ENCODE data around the gene FFAR2. TPM values are rescaled to one million over a fixed set of nuclear protein-coding genes. Genes with fewer than 3 reads are reported as not detected.
"Not testable (repeated sequence)": the region's sequence is repeated elsewhere in the genome, so short reads cannot be mapped to it uniquely, and the experiment has no call there.

FFAR2 gene
- under 1 TPM in 3 of 4 donors, not detected in 1; 0.29 to 0.64 (median 0.30) TPM for total RNA-seq

GRCh38 chr19:35447606-35448469 is at the start of gene FFAR2:
TSS of gene FFAR2 (plus strand) at chr19:35448257. CDS start at chr19:35449715, 1,458 bp downstream.
- Histone ChIP-seq H3K27me3 (peaks cover 13% of the 10 kb centered on the region), H3K36me3 (no peaks in the 10 kb centered on the region), H3K9me3 (no peaks in the 10 kb centered on the region), H3K4me3 (no peak within 1 kb of the TSS), H3K4me1 (peaks cover 22% of the 10 kb centered on the region), H3K27ac (no peak within 1 kb of the TSS)
- WGBS: 78% methylated on average over 12 of the region's 12 CpGs
- TF ChIP-seq POLR2A (IDR thresholded peaks at IDR 0.05): no peak
- TF ChIP-seq POLR2AphosphoS5 (IDR thresholded peaks at IDR 0.05): no peak
- no peak for TF ChIP-seq EP300 (IDR thresholded peaks at IDR 0.05)
- TF ChIP-seq, protein P1, sequence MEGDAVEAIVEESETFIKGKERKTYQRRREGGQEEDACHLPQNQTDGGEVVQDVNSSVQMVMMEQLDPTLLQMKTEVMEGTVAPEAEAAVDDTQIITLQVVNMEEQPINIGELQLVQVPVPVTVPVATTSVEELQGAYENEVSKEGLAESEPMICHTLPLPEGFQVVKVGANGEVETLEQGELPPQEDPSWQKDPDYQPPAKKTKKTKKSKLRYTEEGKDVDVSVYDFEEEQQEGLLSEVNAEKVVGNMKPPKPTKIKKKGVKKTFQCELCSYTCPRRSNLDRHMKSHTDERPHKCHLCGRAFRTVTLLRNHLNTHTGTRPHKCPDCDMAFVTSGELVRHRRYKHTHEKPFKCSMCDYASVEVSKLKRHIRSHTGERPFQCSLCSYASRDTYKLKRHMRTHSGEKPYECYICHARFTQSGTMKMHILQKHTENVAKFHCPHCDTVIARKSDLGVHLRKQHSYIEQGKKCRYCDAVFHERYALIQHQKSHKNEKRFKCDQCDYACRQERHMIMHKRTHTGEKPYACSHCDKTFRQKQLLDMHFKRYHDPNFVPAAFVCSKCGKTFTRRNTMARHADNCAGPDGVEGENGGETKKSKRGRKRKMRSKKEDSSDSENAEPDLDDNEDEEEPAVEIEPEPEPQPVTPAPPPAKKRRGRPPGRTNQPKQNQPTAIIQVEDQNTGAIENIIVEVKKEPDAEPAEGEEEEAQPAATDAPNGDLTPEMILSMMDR (IDR thresholded peaks at IDR 0.05): no peak
- DNase-seq (ENCODE audit: low spot score in 2 of 2): no peak

DNA sequence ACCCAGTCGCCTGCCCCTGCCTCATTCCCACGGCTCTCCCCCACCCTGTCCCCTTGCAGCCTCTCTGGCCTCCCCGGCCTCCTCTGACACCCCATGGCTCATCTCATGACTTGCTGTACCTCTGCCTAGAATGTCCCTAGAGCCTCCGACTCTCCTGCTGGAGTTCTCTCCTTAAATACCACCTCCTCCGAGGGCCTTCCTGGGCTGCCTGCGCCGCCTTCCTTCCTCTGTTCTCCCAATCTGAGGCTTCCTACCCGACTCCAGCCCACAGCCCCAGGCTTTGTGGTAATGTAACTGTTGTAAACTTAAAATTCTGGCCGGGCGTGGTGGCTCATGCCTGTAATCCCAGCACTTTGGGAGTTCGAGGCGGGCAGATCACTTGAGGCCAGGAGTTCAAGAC is 49.5 kb upstream of the FFAR2 start:
- TF ChIP-seq, protein P1 (IDR thresholded peaks at IDR 0.05): no peak
- TF ChIP-seq EP300 (IDR thresholded peaks at IDR 0.05) (no peak), POLR2A (IDR thresholded peaks at IDR 0.05) (no peak), POLR2AphosphoS5 (IDR thresholded peaks at IDR 0.05) (no peak)
- 86% methylated on average over 12 of the region's 12 CpGs for WGBS
- Histone ChIP-seq H3K27ac (no peak overlapping the region), H3K27me3 (no peaks in the 10 kb centered on the region), H3K9me3 (no peaks in the 10 kb centered on the region), H3K4me3 (no peak overlapping the region), H3K36me3 (no peaks in the 10 kb centered on the region), H3K4me1 (no peaks in the 10 kb centered on the region)
- peak in 1 of 2 donors; percentile 72 for DNase-seq (ENCODE audit: low spot score in 2 of 2)

DNA sequence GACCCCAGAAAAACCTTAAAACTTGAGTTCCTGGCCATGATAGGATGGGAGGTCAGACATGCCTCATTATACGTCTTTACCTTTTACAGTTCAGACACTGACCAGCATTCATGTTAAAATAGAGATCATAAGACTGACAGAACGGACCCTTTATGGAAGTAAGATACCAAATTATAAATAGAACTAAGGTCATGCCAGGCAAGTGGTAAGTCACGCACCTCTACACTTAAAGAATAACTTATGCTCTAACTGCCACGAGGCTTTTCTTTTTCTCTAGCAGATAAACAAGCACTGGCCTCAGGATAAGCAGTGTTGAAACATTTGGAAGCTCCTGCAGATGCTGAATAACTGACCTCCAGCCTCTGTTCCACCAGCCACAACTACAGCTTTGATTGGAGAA is 48.8 kb upstream of the FFAR2 start:
- TF ChIP-seq EP300 (IDR thresholded peaks at IDR 0.05) (no peak), POLR2A (IDR thresholded peaks at IDR 0.05) (no peak), POLR2AphosphoS5 (IDR thresholded peaks at IDR 0.05) (no peak)
- TF ChIP-seq, protein P1 (IDR thresholded peaks at IDR 0.05): no peak
- no peaks in the 10 kb centered on the region for H3K27me3 ChIP-seq
- H3K36me3 ChIP-seq: no peaks in the 10 kb centered on the region
- no peak for DNase-seq (ENCODE audit: low spot score in 2 of 2)
- H3K27ac ChIP-seq: no peak overlapping the region
- H3K4me3 ChIP-seq: no peak overlapping the region
- WGBS: 78% methylated on average over 4 of the region's 4 CpGs
- no peaks in the 10 kb centered on the region for H3K4me1 ChIP-seq
- no peaks in the 10 kb centered on the region for H3K9me3 ChIP-seq

- H3K9me3 ChIP-seq: no peaks in the 10 kb centered on the region
- H3K36me3 ChIP-seq: no peaks in the 10 kb centered on the region
- peak in 1 of 2 donors; percentile 21 for DNase-seq (ENCODE audit: low spot score in 2 of 2)
- no peaks in the 10 kb centered on the region for H3K4me1 ChIP-seq
- H3K27me3 ChIP-seq: no peaks in the 10 kb centered on the region
- no peak overlapping the region for H3K27ac ChIP-seq
- 92% methylated on average over 10 of the region's 10 CpGs for WGBS
- H3K4me3 ChIP-seq: no peak overlapping the region
- TF ChIP-seq, protein P1 (IDR thresholded peaks at IDR 0.05): no peak
- TF ChIP-seq POLR2A (IDR thresholded peaks at IDR 0.05): no peak
- no peak for TF ChIP-seq EP300 (IDR thresholded peaks at IDR 0.05)
- TF ChIP-seq POLR2AphosphoS5 (IDR thresholded peaks at IDR 0.05): no peak
Observed at GRCh38 chr19:35399948-35400772, 47.9 kb upstream of the FFAR2 start.

GRCh38 chr19:35400773-35401100 is 47.3 kb upstream of the FFAR2 start:
- TF ChIP-seq POLR2A (IDR thresholded peaks at IDR 0.05): no peak
- TF ChIP-seq POLR2AphosphoS5 (IDR thresholded peaks at IDR 0.05): no peak
- TF ChIP-seq, protein P1 (IDR thresholded peaks at IDR 0.05): no peak
- no peak for TF ChIP-seq EP300 (IDR thresholded peaks at IDR 0.05)
- peak in 1 of 2 donors; percentile 50 for DNase-seq (ENCODE audit: low spot score in 2 of 2)
- Histone ChIP-seq H3K4me3 (no peak overlapping the region), H3K27ac (no peak overlapping the region), H3K9me3 (no peaks in the 10 kb centered on the region), H3K27me3 (no peaks in the 10 kb centered on the region), H3K4me1 (no peaks in the 10 kb centered on the region), H3K36me3 (no peaks in the 10 kb centered on the region)
- WGBS: 81% methylated on average over 7 of the region's 7 CpGs

DNA sequence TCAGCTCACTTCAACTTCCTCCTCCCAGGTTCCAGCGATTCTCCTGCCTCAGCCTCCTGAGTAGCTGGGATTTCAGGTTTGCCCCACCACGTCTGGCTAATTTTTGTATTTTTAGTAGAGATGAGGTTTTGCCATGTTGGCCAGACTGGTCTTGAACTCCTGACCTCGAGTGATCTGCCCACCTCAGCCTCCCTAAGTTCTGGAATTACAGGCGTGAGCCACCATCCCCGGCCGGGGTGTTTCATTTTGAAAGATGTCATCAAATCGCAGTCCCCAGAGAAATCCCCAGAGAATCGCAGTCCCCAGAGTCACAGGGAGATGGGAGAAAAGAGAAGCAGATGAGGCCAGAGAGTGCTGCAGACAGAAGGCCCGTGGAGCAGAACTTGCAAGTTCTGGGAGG is 46.6 kb upstream of the FFAR2 start:
- WGBS: 87% methylated on average over 9 of the region's 9 CpGs
- H3K27me3 ChIP-seq, H3K4me1 ChIP-seq, H3K27ac ChIP-seq, H3K36me3 ChIP-seq, H3K9me3 ChIP-seq, H3K4me3 ChIP-seq: not testable (repeated sequence)
- peak in 1 of 2 donors; percentile 24 for DNase-seq (ENCODE audit: low spot score in 2 of 2)

All from suprapubic skin (tissue), 4 donors.